ENCODE results near the gene CACNA1G. TPM values are rescaled to one million over a fixed set of nuclear protein-coding genes. Genes with fewer than 3 reads are reported as not detected.

The CACNA1G gene
- total RNA-seq, 2 donors from 2014 or later: 3.4 to 6.6 TPM

DNA sequence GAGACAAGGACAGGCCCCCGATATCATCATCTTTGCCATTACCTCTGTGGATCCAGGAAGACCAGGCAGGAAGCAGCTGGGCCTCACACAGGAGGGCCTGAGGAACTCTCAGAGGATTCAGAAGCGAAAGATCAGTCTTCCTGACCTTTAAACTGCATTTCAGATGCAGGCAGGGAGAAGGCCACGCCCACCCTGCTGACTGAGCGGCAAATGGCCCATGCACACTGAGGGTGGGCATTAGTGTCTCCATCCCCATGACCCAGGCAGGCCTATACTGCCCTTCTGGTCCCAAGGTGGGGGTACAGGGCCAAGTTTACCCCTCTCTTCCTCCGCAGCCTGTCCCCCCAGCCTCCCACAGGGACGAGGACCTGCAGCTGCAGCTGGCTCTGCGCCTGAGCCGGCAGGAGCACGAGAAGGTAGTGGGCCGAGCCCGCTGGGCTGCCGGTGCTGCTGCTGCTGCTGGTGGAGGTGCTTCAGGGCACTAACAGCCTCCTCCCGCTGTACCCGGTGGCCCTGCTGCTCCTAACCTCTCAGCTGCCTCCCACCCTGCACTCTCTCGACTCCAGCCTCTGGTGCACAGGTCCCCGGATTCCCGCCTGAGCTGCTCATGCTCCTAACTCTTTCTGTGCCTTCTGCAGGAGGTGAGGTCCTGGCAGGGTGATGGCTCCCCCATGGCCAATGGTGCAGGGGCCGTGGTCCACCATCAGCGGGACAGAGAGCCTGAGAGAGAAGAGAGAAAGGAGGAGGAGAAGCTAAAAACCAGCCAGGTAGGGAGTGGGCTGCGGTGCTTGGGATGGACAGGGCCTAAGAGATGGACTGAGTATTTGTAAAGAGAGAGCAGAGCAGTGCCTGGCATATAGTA is 21.7 kb upstream of the CACNA1G start:
- DNase-seq (ENCODE audit: low spot score): no peak
- 69% methylated on average over 20 of the region's 20 CpGs for WGBS
- H3K27ac ChIP-seq: no peak overlapping the region
- no peak for TF ChIP-seq POLR2AphosphoS5 (IDR thresholded peaks at IDR 0.05)
- no peak for TF ChIP-seq POLR2A (IDR thresholded peaks at IDR 0.05)
- TF ChIP-seq, protein P1, sequence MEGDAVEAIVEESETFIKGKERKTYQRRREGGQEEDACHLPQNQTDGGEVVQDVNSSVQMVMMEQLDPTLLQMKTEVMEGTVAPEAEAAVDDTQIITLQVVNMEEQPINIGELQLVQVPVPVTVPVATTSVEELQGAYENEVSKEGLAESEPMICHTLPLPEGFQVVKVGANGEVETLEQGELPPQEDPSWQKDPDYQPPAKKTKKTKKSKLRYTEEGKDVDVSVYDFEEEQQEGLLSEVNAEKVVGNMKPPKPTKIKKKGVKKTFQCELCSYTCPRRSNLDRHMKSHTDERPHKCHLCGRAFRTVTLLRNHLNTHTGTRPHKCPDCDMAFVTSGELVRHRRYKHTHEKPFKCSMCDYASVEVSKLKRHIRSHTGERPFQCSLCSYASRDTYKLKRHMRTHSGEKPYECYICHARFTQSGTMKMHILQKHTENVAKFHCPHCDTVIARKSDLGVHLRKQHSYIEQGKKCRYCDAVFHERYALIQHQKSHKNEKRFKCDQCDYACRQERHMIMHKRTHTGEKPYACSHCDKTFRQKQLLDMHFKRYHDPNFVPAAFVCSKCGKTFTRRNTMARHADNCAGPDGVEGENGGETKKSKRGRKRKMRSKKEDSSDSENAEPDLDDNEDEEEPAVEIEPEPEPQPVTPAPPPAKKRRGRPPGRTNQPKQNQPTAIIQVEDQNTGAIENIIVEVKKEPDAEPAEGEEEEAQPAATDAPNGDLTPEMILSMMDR (IDR thresholded peaks at IDR 0.05): no peak
- H3K4me3 ChIP-seq: no peak overlapping the region
- H3K4me1 ChIP-seq (replicated peaks): peaks cover 31% of the 10 kb centered on the region
- H3K27me3 ChIP-seq (replicated peaks; ENCODE audit: insufficient read depth): no peaks in the 10 kb centered on the region
- intact Hi-C loops (cut with DNase I): no loop called here
- peaks cover 0 to 3% of the 10 kb centered on the region in 2 donors for H3K36me3 ChIP-seq
- no peaks in the 10 kb centered on the region for H3K9me3 ChIP-seq

DNA sequence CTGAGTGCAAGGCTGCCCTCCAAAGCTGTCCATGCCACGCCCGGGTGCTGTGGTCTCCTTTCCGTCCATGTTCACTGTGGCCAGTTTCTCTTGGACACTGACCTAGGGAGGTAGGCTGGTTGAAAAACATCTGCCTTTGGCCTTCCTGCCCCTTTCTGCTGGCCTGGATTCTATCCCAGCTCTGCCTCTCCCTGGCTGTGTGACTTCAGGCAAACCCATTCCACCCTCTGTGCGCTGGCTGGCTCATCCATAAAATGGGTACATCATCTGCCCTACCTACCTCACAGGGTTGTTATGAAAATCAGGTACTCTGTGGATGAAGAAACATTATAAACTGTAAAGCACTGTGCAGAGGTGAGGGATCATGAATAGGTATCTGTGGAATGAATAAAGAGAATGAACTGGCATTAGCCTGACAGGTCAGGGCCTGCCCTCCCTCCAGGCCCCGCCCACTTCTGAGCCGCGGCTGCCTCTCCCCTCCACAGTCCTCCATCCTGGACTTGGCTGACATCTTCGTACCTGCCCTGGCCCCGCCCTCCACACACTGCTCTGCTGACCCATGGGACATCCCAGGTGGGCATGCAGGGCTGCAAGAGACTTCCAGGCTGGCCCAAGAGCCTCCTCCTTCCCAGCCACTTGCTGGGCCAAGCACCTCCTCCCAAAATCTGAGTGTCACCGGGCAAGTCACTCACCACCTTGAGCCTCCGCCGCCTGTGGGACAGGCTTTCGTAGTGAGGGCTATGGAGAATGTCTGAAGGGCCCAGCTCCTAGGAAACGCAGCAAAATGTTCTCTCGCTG is 20.6 kb upstream of the CACNA1G start:
- intact Hi-C loops (cut with DNase I): loop anchor here (10.0 kb wide), 2 partner anchors 245 to 415 kb away; no protein-coding TSS in a partner anchor
- TF ChIP-seq, protein P1 (IDR thresholded peaks at IDR 0.05): no peak
- TF ChIP-seq POLR2AphosphoS5 (IDR thresholded peaks at IDR 0.05): peak; percentile 19
- Histone ChIP-seq H3K27me3 (replicated peaks; ENCODE audit: insufficient read depth) (no peaks in the 10 kb centered on the region), H3K9me3 (no peaks in the 10 kb centered on the region), H3K4me1 (replicated peaks) (peaks cover 31% of the 10 kb centered on the region), H3K36me3 (peaks cover 0 to 3% of the 10 kb centered on the region in 2 donors), H3K4me3 (no peak overlapping the region), H3K27ac (peak overlapping the region; percentile 30 to 88)
- WGBS: 60% methylated on average over 15 of the region's 15 CpGs
- peak; percentile 46 for DNase-seq (ENCODE audit: low spot score)

DNA sequence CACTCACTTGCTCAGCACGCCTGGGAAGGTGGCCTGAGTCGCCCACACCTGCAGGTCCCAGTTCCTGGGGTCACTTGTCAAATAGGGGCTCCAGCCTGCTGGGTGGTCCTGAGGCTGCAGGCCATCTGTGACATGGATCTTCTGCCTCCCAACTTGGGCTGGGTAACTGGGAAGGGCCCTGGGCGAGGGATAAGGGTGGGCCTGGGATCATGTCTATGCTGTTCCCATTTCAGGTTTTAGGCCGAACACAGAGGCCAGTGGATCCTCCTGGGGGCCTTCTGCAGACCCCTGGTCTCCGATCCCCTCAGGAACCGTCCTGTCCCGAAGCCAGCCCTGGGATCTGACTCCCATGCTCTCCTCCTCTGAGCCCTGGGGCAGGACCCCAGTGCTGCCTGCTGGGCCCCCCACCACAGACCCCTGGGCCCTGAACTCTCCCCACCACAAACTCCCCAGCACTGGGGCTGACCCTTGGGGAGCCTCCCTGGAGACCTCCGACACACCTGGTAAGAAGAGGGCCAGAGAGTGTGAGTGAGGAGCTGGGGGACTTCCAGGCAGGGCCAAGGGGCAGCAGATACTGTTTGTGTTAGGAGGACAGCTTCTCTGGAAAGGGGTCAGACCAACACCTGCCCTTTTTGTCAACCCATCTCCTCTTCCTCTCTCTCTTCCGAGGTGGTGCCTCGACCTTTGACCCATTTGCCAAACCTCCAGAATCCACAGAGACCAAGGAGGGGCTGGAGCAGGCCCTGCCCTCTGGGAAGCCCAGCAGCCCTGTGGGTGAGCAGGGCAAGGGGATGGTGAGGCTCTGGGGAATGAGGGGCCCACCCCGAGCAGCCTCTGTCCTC is 19.7 kb upstream of the CACNA1G start:
- no peak for DNase-seq (ENCODE audit: low spot score)
- Histone ChIP-seq H3K27ac (peak overlapping the region; percentile 87 to 88), H3K9me3 (no peaks in the 10 kb centered on the region), H3K4me3 (no peak overlapping the region), H3K27me3 (replicated peaks; ENCODE audit: insufficient read depth) (no peaks in the 10 kb centered on the region), H3K36me3 (peaks cover 0 to 3% of the 10 kb centered on the region in 2 donors), H3K4me1 (replicated peaks) (peaks cover 27% of the 10 kb centered on the region)
- WGBS: 81% methylated on average over 11 of the region's 11 CpGs
- TF ChIP-seq, protein P1 (IDR thresholded peaks at IDR 0.05): no peak
- TF ChIP-seq POLR2AphosphoS5 (IDR thresholded peaks at IDR 0.05) (no peak), POLR2A (IDR thresholded peaks at IDR 0.05) (no peak)
- intact Hi-C loops (cut with DNase I): loop anchor here (10.0 kb wide), 2 partner anchors 244 to 414 kb away; no protein-coding TSS in a partner anchor

DNA sequence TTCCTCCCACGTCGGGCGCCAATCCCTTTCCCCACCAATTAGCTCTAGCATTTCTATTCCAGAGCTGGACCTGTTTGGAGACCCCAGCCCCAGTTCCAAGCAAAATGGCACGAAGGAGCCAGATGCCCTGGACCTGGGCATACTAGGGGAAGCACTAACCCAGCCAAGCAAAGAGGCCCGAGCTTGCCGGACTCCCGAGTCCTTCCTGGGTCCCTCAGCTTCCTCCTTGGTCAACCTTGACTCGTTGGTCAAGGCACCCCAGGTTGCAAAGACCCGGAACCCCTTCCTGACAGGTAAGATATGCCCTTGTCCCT is 19.2 kb upstream of the CACNA1G start:
- DNase-seq (ENCODE audit: low spot score): no peak
- peaks cover 0 to 3% of the 10 kb centered on the region in 2 donors for H3K36me3 ChIP-seq
- 76% methylated on average over 9 of the region's 9 CpGs for WGBS
- peaks cover 24% of the 10 kb centered on the region for H3K4me1 ChIP-seq (replicated peaks)
- no peaks in the 10 kb centered on the region for H3K9me3 ChIP-seq
- intact Hi-C loops (cut with DNase I): loop anchor here (10.0 kb wide), 2 partner anchors 243 to 413 kb away; no protein-coding TSS in a partner anchor
- peak overlapping the region; percentile 35 to 38 for H3K4me3 ChIP-seq
- H3K27me3 ChIP-seq (replicated peaks; ENCODE audit: insufficient read depth): no peaks in the 10 kb centered on the region
- peak overlapping the region; percentile 87 to 88 for H3K27ac ChIP-seq
- TF ChIP-seq POLR2A (IDR thresholded peaks at IDR 0.05): no peak
- no peak for TF ChIP-seq POLR2AphosphoS5 (IDR thresholded peaks at IDR 0.05)
- TF ChIP-seq, protein P1 (IDR thresholded peaks at IDR 0.05): no peak

All from prostate gland (tissue), 2 donors.